HEK293T (cell line): Measurements from ENCODE around the gene LGALS7.

Experiments
- ARNT ChIP-seq: fragments of 450-650 bp; IDR thresholded peaks from 2 replicates; pipeline ENCODE4 v1.6.1; 2017; ENCODE audit warnings: mild to moderate bottlenecking
- BHLHE40 ChIP-seq: fragments of 450-650 bp; IDR thresholded peaks from 2 replicates; pipeline ENCODE4 v1.6.1; 2016; ENCODE audit warnings: mild to moderate bottlenecking, moderate library complexity, borderline replicate concordance
- ELF4 ChIP-seq: fragments of 450-650 bp; IDR thresholded peaks from 2 replicates; pipeline ENCODE4 v1.6.1; 2017; ENCODE audit warnings: antibody characterized with exemption
- FOXK2 ChIP-seq: fragments of 450-650 bp; IDR thresholded peaks from 2 replicates; pipeline ENCODE4 v1.6.1; 2016; ENCODE audit warnings: mild to moderate bottlenecking
- FOXM1 ChIP-seq: fragments of 450-650 bp; IDR thresholded peaks from 2 replicates; pipeline ENCODE4 v1.6.1; 2017; ENCODE audit warnings: mild to moderate bottlenecking, borderline replicate concordance
- HDGF ChIP-seq: fragments of 450-650 bp; IDR thresholded peaks from 2 replicates; pipeline ENCODE4 v1.6.1; 2017; ENCODE audit warnings: antibody characterized with exemption, borderline replicate concordance
- LEF1 ChIP-seq: fragments of 450-650 bp; IDR thresholded peaks from 2 replicates; pipeline ENCODE4 v1.6.1; 2017; ENCODE audit warnings: mild to moderate bottlenecking, borderline replicate concordance
- NFRKB ChIP-seq: fragments of 450-650 bp; IDR thresholded peaks from 2 replicates; pipeline ENCODE4 v1.6.1; 2016; ENCODE audit warnings: mild to moderate bottlenecking, moderate library complexity
- PKNOX1 ChIP-seq: fragments of 450-650 bp; IDR thresholded peaks from 2 replicates; pipeline ENCODE4 v1.6.1; 2016
- SP1 ChIP-seq: fragments of 450-650 bp; IDR thresholded peaks from 2 replicates; pipeline ENCODE4 v1.6.1; 2017
- SUZ12 ChIP-seq: fragments of 450-650 bp; IDR thresholded peaks from 2 replicates; pipeline ENCODE4 v1.6.1; 2016; ENCODE audit warnings: mild to moderate bottlenecking
- TARDBP ChIP-seq: fragments of 450-650 bp; IDR thresholded peaks from 2 replicates; pipeline ENCODE4 v1.6.1; 2016
- ZNF384 ChIP-seq: fragments of 450-650 bp; IDR thresholded peaks from 2 replicates; pipeline ENCODE4 v1.6.1; 2016

GRCh38 chr19:38741670-38742069 is 31.6 kb downstream of the LGALS7 start:
- TF ChIP-seq SUZ12: no peak
- no peak for TF ChIP-seq TARDBP
- TF ChIP-seq ARNT: no peak
- TF ChIP-seq SP1: no peak
- no peak for TF ChIP-seq PKNOX1
- no peak for TF ChIP-seq FOXK2
- TF ChIP-seq NFRKB: no peak
- no peak for TF ChIP-seq BHLHE40
- no peak for TF ChIP-seq HDGF
- TF ChIP-seq LEF1: no peak
- no peak for TF ChIP-seq ELF4
- TF ChIP-seq FOXM1: no peak
- TF ChIP-seq ZNF384: no peak
